Astrocyte of the cerebellum (primary cell): ENCODE data around the gene KRT13.
A peak's percentile ranks its signal among the peaks of the same experiment; 100 is the strongest.

Source experiments
- DNase-seq: peaks from one replicate; pipeline ENCODE4 v3.0.0-alpha.2; 2011; ENCODE audit warnings: low read depth
- H3K4me3 ChIP-seq: 2 replicates; pipeline ENCODE4 v1.5.1; 2011; ENCODE audit warnings: mild to moderate bottlenecking, low read depth, low read length, moderate library complexity
- CTCF ChIP-seq: IDR thresholded peaks from 2 replicates; pipeline ENCODE4 v1.5.1; 2012; ENCODE audit warnings: low read length, low read depth, moderate library complexity, mild to moderate bottlenecking; ENCODE audit errors: missing control alignments
- in situ Hi-C: cut with HindIII; loops from 2 replicates; pipeline ENCODE4 v1.10.0; 2017; ENCODE audit warnings: low sequenced_read_pairs

Gene KRT13

GRCh38 chr17:41474863-41475262 is 30.5 kb downstream of the KRT13 start:
- peak; percentile 12 for DNase-seq
- no peak overlapping the region for H3K4me3 ChIP-seq
- no peak for TF ChIP-seq CTCF
- in situ Hi-C loops = no loop called here

- H3K4me3 ChIP-seq = no peak overlapping the region
- in situ Hi-C loops = no loop called here
- DNase-seq = no peak
These were observed 37.1 kb downstream of the KRT13 start for GRCh38 chr17:41468346-41468745.

GRCh38 chr17:41467561-41467960 is 37.9 kb downstream of the KRT13 start:
- no peak for TF ChIP-seq CTCF
- DNase-seq = no peak

More at GRCh38 chr17:41468346-41468745, 37.1 kb downstream of the KRT13 start:
- TF ChIP-seq CTCF = no peak

GRCh38 chr17:41466988-41467387 is 38.4 kb downstream of the KRT13 start, which contains the start of gene KRT32:
Gene KRT32 (minus strand): TSS chr17:41467386. CDS start chr17:41467325, 61 bp downstream.
- no peak for TF ChIP-seq CTCF
- in situ Hi-C loops = no loop called here
- no peak within 1 kb of the TSS for H3K4me3 ChIP-seq
- no peak for DNase-seq

More at GRCh38 chr17:41467561-41467960, 37.9 kb downstream of the KRT13 start:
- no peak overlapping the region for H3K4me3 ChIP-seq
- in situ Hi-C loops = no loop called here

- in situ Hi-C loops = no loop called here
- peak; percentile 83 for DNase-seq
- no peak for TF ChIP-seq CTCF
- H3K4me3 ChIP-seq = no peak overlapping the region
These were observed 40.7 kb downstream of the KRT13 start for GRCh38 chr17:41464682-41465081.

- no peak overlapping the region for H3K4me3 ChIP-seq
- TF ChIP-seq CTCF = no peak
- in situ Hi-C loops = no loop called here
- no peak for DNase-seq
These were observed 41.2 kb downstream of the KRT13 start for GRCh38 chr17:41464173-41464572.

GRCh38 chr17:41463746-41464145 is 41.7 kb downstream of the KRT13 start:
- DNase-seq = no peak
- H3K4me3 ChIP-seq = no peak overlapping the region
- TF ChIP-seq CTCF = no peak
- in situ Hi-C loops = no loop called here
